ENCODE data around the gene ARHGEF28. TPM values are rescaled to one million over a fixed set of nuclear protein-coding genes. Genes with fewer than 3 reads are reported as not detected.

ARHGEF28 gene
- total RNA-seq, 3 donors from 2014 or later (not counting 1 experiment from before 2014, with no cell fraction given) = 2.3 to 7.1 (median 5.8) TPM

GRCh38 chr5:73863876-73864275 lies 237.9 kb downstream of the ARHGEF28 start:
- intact Hi-C loops (cut with micrococcal nuclease) = no loop called here
- Mint-ChIP-seq H3K36me3 (no peaks in the 10 kb centered on the region), H3K27ac (no peak overlapping the region), H3K9me3 (no peaks in the 10 kb centered on the region), H3K4me1 (no peaks in the 10 kb centered on the region), H3K27me3 (ENCODE audit: low read depth in 2 of 2) (peaks cover 0 to 5% of the 10 kb centered on the region in 2 donors), H3K4me3 (no peak overlapping the region)
- Histone ChIP-seq H3K9me3 (ENCODE audit: control insufficient read depth, insufficient read depth, low read length) (no peaks in the 10 kb centered on the region), H3K4me3 (ENCODE audit: low read length) (no peak overlapping the region), H3K4me1 (ENCODE audit: control insufficient read depth, insufficient read depth, low read length) (no peaks in the 10 kb centered on the region), H3K27ac (ENCODE audit: low read length) (no peak overlapping the region), H3K27me3 (ENCODE audit: control insufficient read depth, insufficient read depth, low read length) (no peaks in the 10 kb centered on the region), H3K36me3 (ENCODE audit: control insufficient read depth, insufficient read depth, low read length) (no peaks in the 10 kb centered on the region)
- no peak for TF ChIP-seq CTCF (IDR thresholded peaks at IDR 0.05)
- ATAC-seq (no peak), DNase-seq (no peak)
- 88% methylated on average over 3 of the region's 3 CpGs for WGBS (ENCODE audit: insufficient coverage)

- no peak overlapping the region for H3K4me3 Mint-ChIP-seq
- no peaks in the 10 kb centered on the region for H3K9me3 Mint-ChIP-seq
- H3K27me3 ChIP-seq (ENCODE audit: control insufficient read depth, insufficient read depth, low read length) = no peaks in the 10 kb centered on the region
- H3K4me3 ChIP-seq (ENCODE audit: low read length) = no peak overlapping the region
- no peaks in the 10 kb centered on the region for H3K4me1 Mint-ChIP-seq
- 94% methylated on average over 1 of the region's 1 CpG for WGBS (ENCODE audit: insufficient coverage)
- H3K9me3 ChIP-seq (ENCODE audit: control insufficient read depth, insufficient read depth, low read length) = no peaks in the 10 kb centered on the region
- ATAC-seq (no peak), DNase-seq (no peak)
- no peak overlapping the region for H3K27ac ChIP-seq (ENCODE audit: low read length)
- no peaks in the 10 kb centered on the region for H3K4me1 ChIP-seq (ENCODE audit: control insufficient read depth, insufficient read depth, low read length)
- intact Hi-C loops (cut with micrococcal nuclease) = no loop called here
- H3K27me3 Mint-ChIP-seq (ENCODE audit: low read depth in 2 of 2) = peaks cover 0 to 5% of the 10 kb centered on the region in 2 donors
- H3K27ac Mint-ChIP-seq = no peak overlapping the region
- H3K36me3 Mint-ChIP-seq = no peaks in the 10 kb centered on the region
- no peaks in the 10 kb centered on the region for H3K36me3 ChIP-seq (ENCODE audit: control insufficient read depth, insufficient read depth, low read length)
- TF ChIP-seq CTCF (IDR thresholded peaks at IDR 0.05) = no peak
These were observed 239.3 kb downstream of the ARHGEF28 start for GRCh38 chr5:73865315-73865714.

GRCh38 chr5:73867345-73868335 lies 241.6 kb downstream of the ARHGEF28 start:
- Histone ChIP-seq H3K27ac (ENCODE audit: low read length) (no peak overlapping the region), H3K9me3 (ENCODE audit: control insufficient read depth, insufficient read depth, low read length) (no peaks in the 10 kb centered on the region), H3K4me1 (ENCODE audit: control insufficient read depth, insufficient read depth, low read length) (no peaks in the 10 kb centered on the region), H3K27me3 (ENCODE audit: control insufficient read depth, insufficient read depth, low read length) (no peaks in the 10 kb centered on the region), H3K36me3 (ENCODE audit: control insufficient read depth, insufficient read depth, low read length) (no peaks in the 10 kb centered on the region), H3K4me3 (ENCODE audit: low read length) (no peak overlapping the region)
- no peak for DNase-seq
- Mint-ChIP-seq H3K36me3 (no peaks in the 10 kb centered on the region), H3K27ac (no peak overlapping the region), H3K9me3 (no peaks in the 10 kb centered on the region), H3K4me1 (no peaks in the 10 kb centered on the region), H3K4me3 (no peak overlapping the region), H3K27me3 (ENCODE audit: low read depth in 2 of 2) (peaks cover 0 to 2% of the 10 kb centered on the region in 2 donors)
- no peak for TF ChIP-seq CTCF (IDR thresholded peaks at IDR 0.05)
- no peak for ATAC-seq
- WGBS (ENCODE audit: insufficient coverage) = 94% methylated on average over 3 of the region's 5 CpGs
- intact Hi-C loops (cut with micrococcal nuclease) = no loop called here
